SK-N-SH (cell line): ENCODE measurements around the gene ITFG2.

Experiments
- CTCF ChIP-seq: fragments of 200-600 bp; sonication (generic); IDR thresholded peaks from 2 replicates; pipeline ENCODE4 v1.6.1; 2017; ENCODE audit warnings: antibody characterized with exemption, mild to moderate bottlenecking, moderate library complexity
- POLR2AphosphoS5 ChIP-seq: IDR thresholded peaks from 2 replicates; pipeline ENCODE4 v1.6.1; 2012; ENCODE audit warnings: low read depth, low read length
- SMC3 ChIP-seq: IDR thresholded peaks from 2 replicates; pipeline ENCODE4 v1.6.1; 2012; ENCODE audit warnings: low read depth, low read length, improper control_type of control experiment
- YY1 ChIP-seq: IDR thresholded peaks from 2 replicates; pipeline ENCODE4 v1.4.0; 2012; ENCODE audit warnings: low read depth, mild to moderate bottlenecking
- TF ChIP-seq, protein P1 (sequence below): IDR thresholded peaks from 2 replicates; pipeline ENCODE4 v1.4.0; 2012; ENCODE audit warnings: low read depth, borderline replicate concordance

- TF ChIP-seq, protein P1, sequence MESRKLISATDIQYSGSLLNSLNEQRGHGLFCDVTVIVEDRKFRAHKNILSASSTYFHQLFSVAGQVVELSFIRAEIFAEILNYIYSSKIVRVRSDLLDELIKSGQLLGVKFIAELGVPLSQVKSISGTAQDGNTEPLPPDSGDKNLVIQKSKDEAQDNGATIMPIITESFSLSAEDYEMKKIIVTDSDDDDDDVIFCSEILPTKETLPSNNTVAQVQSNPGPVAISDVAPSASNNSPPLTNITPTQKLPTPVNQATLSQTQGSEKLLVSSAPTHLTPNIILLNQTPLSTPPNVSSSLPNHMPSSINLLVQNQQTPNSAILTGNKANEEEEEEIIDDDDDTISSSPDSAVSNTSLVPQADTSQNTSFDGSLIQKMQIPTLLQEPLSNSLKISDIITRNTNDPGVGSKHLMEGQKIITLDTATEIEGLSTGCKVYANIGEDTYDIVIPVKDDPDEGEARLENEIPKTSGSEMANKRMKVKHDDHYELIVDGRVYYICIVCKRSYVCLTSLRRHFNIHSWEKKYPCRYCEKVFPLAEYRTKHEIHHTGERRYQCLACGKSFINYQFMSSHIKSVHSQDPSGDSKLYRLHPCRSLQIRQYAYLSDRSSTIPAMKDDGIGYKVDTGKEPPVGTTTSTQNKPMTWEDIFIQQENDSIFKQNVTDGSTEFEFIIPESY: no peak
- no peak for TF ChIP-seq POLR2AphosphoS5
- TF ChIP-seq CTCF: no peak
- no peak for TF ChIP-seq YY1
- no peak for TF ChIP-seq SMC3
Observed at GRCh38 chr12:2857576-2857975, 45.1 kb downstream of the ITFG2 start.
